Mesendoderm (in vitro differentiated cells): ENCODE measurements around the gene MAEA.
"Not testable (repeated sequence)": the region's sequence is repeated elsewhere in the genome, so short reads cannot be mapped to it uniquely, and the experiment has no call there.

Experiments
- DNase-seq: peaks from one replicate; pipeline ENCODE4 v3.0.0; 2013
- H2AK5ac ChIP-seq: 2 replicates; pipeline ENCODE4 v1.6.1; 2013; ENCODE audit warnings: low read length, inconsistent platforms
- H2BK120ac ChIP-seq: 2 replicates; pipeline ENCODE4 v1.6.1; 2013; ENCODE audit warnings: low read depth, mild to moderate bottlenecking, low read length, moderate library complexity, mixed read lengths
- H2BK15ac ChIP-seq: replicated peaks from 2 replicates; pipeline ENCODE4 v1.6.1; 2013; ENCODE audit warnings: low read depth, mild to moderate bottlenecking, moderate library complexity
- H2BK5ac ChIP-seq: 2 replicates; pipeline ENCODE4 v1.6.1; 2013; ENCODE audit warnings: low read length, inconsistent platforms
- H3K18ac ChIP-seq: 2 replicates; pipeline ENCODE4 v1.6.1; 2013; ENCODE audit warnings: mild to moderate bottlenecking, low read length, mixed read lengths
- H3K23ac ChIP-seq: one replicate; pipeline ENCODE4 v1.6.1; 2013; ENCODE audit warnings: low read length
- H3K27ac ChIP-seq: 2 replicates; pipeline ENCODE4 v1.5.1; 2013; ENCODE audit warnings: low read depth, mild to moderate bottlenecking, inconsistent platforms, low read length, moderate library complexity
- H3K27me3 ChIP-seq: 2 replicates; pipeline ENCODE4 v1.6.1; 2013; ENCODE audit warnings: low read length, control low read depth, mild to moderate bottlenecking, inconsistent platforms; ENCODE audit not compliant: insufficient read depth, poor library complexity
- H3K36me3 ChIP-seq: 2 replicates; pipeline ENCODE4 v1.6.1; 2013; ENCODE audit warnings: low read length, inconsistent platforms; ENCODE audit not compliant: control insufficient read depth, insufficient read depth
- H3K4ac ChIP-seq: one replicate; pipeline ENCODE4 v1.6.1; 2013; ENCODE audit warnings: low read depth, mild to moderate bottlenecking, low read length, moderate library complexity
- H3K4me1 ChIP-seq: 2 replicates; pipeline ENCODE4 v1.6.1; 2013; ENCODE audit warnings: low read depth, low read length, inconsistent platforms; ENCODE audit not compliant: control insufficient read depth
- H3K4me2 ChIP-seq: 2 replicates; pipeline ENCODE4 v1.6.1; 2013; ENCODE audit warnings: low read length
- H3K4me3 ChIP-seq: 2 replicates; pipeline ENCODE4 v1.5.1; 2013; ENCODE audit warnings: mild to moderate bottlenecking, low read length
- H3K56ac ChIP-seq: one replicate; pipeline ENCODE4 v1.6.1; 2013; ENCODE audit warnings: low read length
- H3K79me1 ChIP-seq: 2 replicates; pipeline ENCODE4 v1.6.1; 2013; ENCODE audit warnings: low read length, inconsistent platforms
- H3K79me2 ChIP-seq: 2 replicates; pipeline ENCODE4 v1.6.1; 2013; ENCODE audit warnings: mild to moderate bottlenecking, low read length; ENCODE audit not compliant: control insufficient read depth, insufficient read depth
- H3K9ac ChIP-seq: 2 replicates; pipeline ENCODE4 v1.6.1; 2013; ENCODE audit warnings: low read length, inconsistent platforms
- H4K5ac ChIP-seq: one replicate; pipeline ENCODE4 v1.6.1; 2013; ENCODE audit warnings: low read length
- H4K8ac ChIP-seq: one replicate; pipeline ENCODE4 v1.6.1; 2013; ENCODE audit warnings: low read depth, mild to moderate bottlenecking, control low read depth, low read length, moderate library complexity
- WGBS: extraction: QIAGEN DNeasy Blood & Tissue Kit; methylation state at CpG from one replicate; pipeline ENCODE4 v1.1.7; 2013; ENCODE audit warnings: low lambda C conversion rate, missing lambda C conversion rate; ENCODE audit not compliant: insufficient coverage; ENCODE audit errors: extremely low coverage; 5-methylcytosine and 5-hydroxymethylcytosine counted together

The MAEA gene

GRCh38 chr4:1371176-1372165, 81.8 kb downstream of the MAEA start:
- Histone ChIP-seq H3K36me3 (no peaks in the 10 kb centered on the region), H4K8ac (no peak overlapping the region), H3K56ac (no peak overlapping the region), H3K27me3 (no peaks in the 10 kb centered on the region), H3K79me2 (no peaks in the 10 kb centered on the region), H2AK5ac (no peak overlapping the region), H3K9ac (no peak overlapping the region), H3K18ac (no peak overlapping the region), H2BK120ac (no peak overlapping the region), H2BK15ac (no peak overlapping the region), H3K4ac (no peak overlapping the region), H4K5ac (no peak overlapping the region), H3K4me1 (no peaks in the 10 kb centered on the region), H3K27ac (no peak overlapping the region), H3K4me3 (no peak overlapping the region), H3K23ac (no peak overlapping the region), H3K79me1 (no peaks in the 10 kb centered on the region), H3K4me2 (no peak overlapping the region), H2BK5ac (no peak overlapping the region)
- DNase-seq: no peak
- WGBS: no CpG with 5 or more reads among the region's 28 CpGs

- H3K23ac ChIP-seq, H3K36me3 ChIP-seq, H2BK15ac ChIP-seq, H2BK5ac ChIP-seq, H3K79me1 ChIP-seq, DNase-seq, H3K79me2 ChIP-seq, H3K9ac ChIP-seq, H3K56ac ChIP-seq, H3K18ac ChIP-seq, H3K4ac ChIP-seq, H4K8ac ChIP-seq, H3K27me3 ChIP-seq, H3K4me1 ChIP-seq, H3K27ac ChIP-seq, H3K4me2 ChIP-seq, H3K4me3 ChIP-seq, H4K5ac ChIP-seq, H2AK5ac ChIP-seq, H2BK120ac ChIP-seq: not testable (repeated sequence)
- no CpG with 5 or more reads among the region's 22 CpGs for WGBS
Observed at GRCh38 chr4:1372576-1372975, 82.9 kb downstream of the MAEA start.

- H2AK5ac ChIP-seq: no peak overlapping the region
- H2BK15ac ChIP-seq: no peak overlapping the region
- H3K9ac ChIP-seq: no peak overlapping the region
- H2BK120ac ChIP-seq: no peak overlapping the region
- H4K5ac ChIP-seq: no peak overlapping the region
- no CpG with 5 or more reads among the region's 42 CpGs for WGBS
- no peaks in the 10 kb centered on the region for H3K4me1 ChIP-seq
- H4K8ac ChIP-seq: no peak overlapping the region
- no peak overlapping the region for H3K4me2 ChIP-seq
- no peaks in the 10 kb centered on the region for H3K79me1 ChIP-seq
- no peak for DNase-seq
- no peak overlapping the region for H3K18ac ChIP-seq
- H3K27me3 ChIP-seq: no peaks in the 10 kb centered on the region
- H3K4me3 ChIP-seq: no peak overlapping the region
- no peak overlapping the region for H3K27ac ChIP-seq
- H3K23ac ChIP-seq: no peak overlapping the region
- H3K4ac ChIP-seq: no peak overlapping the region
- no peaks in the 10 kb centered on the region for H3K36me3 ChIP-seq
- H3K56ac ChIP-seq: no peak overlapping the region
- H3K79me2 ChIP-seq: no peaks in the 10 kb centered on the region
- H2BK5ac ChIP-seq: no peak overlapping the region
Observed at GRCh38 chr4:1373892-1374705, 84.4 kb downstream of the MAEA start.

GRCh38 chr4:1374706-1375045, 85.0 kb downstream of the MAEA start:
- H3K27me3 ChIP-seq: no peaks in the 10 kb centered on the region
- no peaks in the 10 kb centered on the region for H3K79me1 ChIP-seq
- no peaks in the 10 kb centered on the region for H3K79me2 ChIP-seq
- no peak overlapping the region for H3K4me2 ChIP-seq
- H3K36me3 ChIP-seq: no peaks in the 10 kb centered on the region
- no peak for DNase-seq
- no peak overlapping the region for H3K27ac ChIP-seq
- H3K4me3 ChIP-seq: no peak overlapping the region
- no peak overlapping the region for H4K5ac ChIP-seq
- WGBS: no CpG with 5 or more reads among the region's 14 CpGs
- no peak overlapping the region for H4K8ac ChIP-seq
- H3K18ac ChIP-seq: no peak overlapping the region
- no peak overlapping the region for H2BK15ac ChIP-seq
- H3K56ac ChIP-seq: no peak overlapping the region
- H3K4me1 ChIP-seq: no peaks in the 10 kb centered on the region
- H2AK5ac ChIP-seq: no peak overlapping the region
- H2BK5ac ChIP-seq: no peak overlapping the region
- no peak overlapping the region for H2BK120ac ChIP-seq
- no peak overlapping the region for H3K23ac ChIP-seq
- no peak overlapping the region for H3K9ac ChIP-seq
- H3K4ac ChIP-seq: no peak overlapping the region

GRCh38 chr4:1375051-1375721, 85.5 kb downstream of the MAEA start:
- Histone ChIP-seq H4K5ac (no peak overlapping the region), H3K79me1 (no peaks in the 10 kb centered on the region), H3K56ac (no peak overlapping the region), H3K4me1 (no peaks in the 10 kb centered on the region), H3K27me3 (no peaks in the 10 kb centered on the region), H3K79me2 (no peaks in the 10 kb centered on the region), H3K23ac (no peak overlapping the region), H3K18ac (no peak overlapping the region), H2BK5ac (no peak overlapping the region), H3K4me2 (no peak overlapping the region), H3K4ac (no peak overlapping the region), H2BK120ac (no peak overlapping the region), H3K4me3 (no peak overlapping the region), H2AK5ac (no peak overlapping the region), H3K27ac (no peak overlapping the region), H4K8ac (no peak overlapping the region), H3K36me3 (no peaks in the 10 kb centered on the region), H2BK15ac (no peak overlapping the region), H3K9ac (no peak overlapping the region)
- no peak for DNase-seq
- no CpG with 5 or more reads among the region's 36 CpGs for WGBS
